A549 (cell line): Measurements from ENCODE around the gene ADGRL1.

Source experiments
- BHLHE40 ChIP-seq: IDR thresholded peaks from 2 replicates; pipeline ENCODE4 v1.6.1; 2012; ENCODE audit warnings: low read depth, low read length, inconsistent platforms
- FOSL2 ChIP-seq, 2 experiments: fragments of 450-650 bp in 1 of 2; fragments of >200 bp in 1 of 2; sonication (Bioruptor Twin) in 1 of 2; formaldehyde crosslinking; IDR thresholded peaks; 2 replicates each; pipeline versions ENCODE4 v1.5.0 to v1.6.1; 2016 to 2020; ENCODE audit warnings: mild to moderate bottlenecking in 1 of 2, moderate library complexity in 1 of 2
- MAFK ChIP-seq: fragments of 450-650 bp; IDR thresholded peaks from 2 replicates; pipeline ENCODE4 v1.6.1; 2014; ENCODE audit not compliant: partially characterized antibody
- POLR2A ChIP-seq: IDR thresholded peaks from 2 replicates; pipeline ENCODE4 v1.6.1; 2012; ENCODE audit warnings: mild to moderate bottlenecking, low read length
- RFX5 ChIP-seq: fragments of 450-650 bp; IDR thresholded peaks from 2 replicates; pipeline ENCODE4 v1.7.1; 2014; ENCODE audit warnings: antibody characterized with exemption, mild to moderate bottlenecking, moderate library complexity
- SMC3 ChIP-seq: fragments of >200 bp; sonication (Bioruptor Twin); formaldehyde crosslinking; IDR thresholded peaks from 3 replicates; pipeline ENCODE4 v1.6.1; 2018; ENCODE audit warnings: inconsistent platforms
- TF ChIP-seq, protein P1 (sequence below): fragments of >200 bp; sonication (Bioruptor Twin); formaldehyde crosslinking; IDR thresholded peaks from 3 replicates; pipeline ENCODE4 v1.5.1; 2016
- TF ChIP-seq, protein P2 (sequence below): IDR thresholded peaks from 2 replicates; pipeline ENCODE4 v1.6.1; 2012
- TF ChIP-seq, protein P3 (sequence below): fragments of 200-600 bp; sonication (generic); IDR thresholded peaks from 2 replicates; pipeline ENCODE4 v1.6.1; 2016; ENCODE audit warnings: antibody characterized with exemption, mild to moderate bottlenecking, moderate library complexity

DNA sequence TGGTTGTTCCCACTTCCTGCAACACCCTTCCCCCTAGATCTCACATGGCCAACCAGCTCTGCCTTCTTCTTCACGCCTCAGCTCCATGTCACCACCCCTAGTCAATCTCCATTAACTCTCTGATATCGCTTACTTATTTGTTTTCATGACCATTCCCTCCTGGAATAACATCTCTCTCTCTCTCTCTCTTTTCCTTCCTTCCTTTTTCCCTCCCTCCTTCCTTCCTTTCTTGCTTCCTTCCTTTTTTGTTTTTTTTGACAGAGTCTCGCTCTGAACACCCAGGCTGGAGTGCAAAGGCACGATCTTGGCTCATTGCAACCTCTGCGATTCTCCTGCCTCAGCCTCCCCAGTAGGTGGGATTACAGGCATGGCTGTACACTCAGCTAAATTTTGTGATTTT, 44.9 kb upstream of the ADGRL1 start:
- no peak for TF ChIP-seq BHLHE40
- no peak for TF ChIP-seq POLR2A
- TF ChIP-seq, protein P1, sequence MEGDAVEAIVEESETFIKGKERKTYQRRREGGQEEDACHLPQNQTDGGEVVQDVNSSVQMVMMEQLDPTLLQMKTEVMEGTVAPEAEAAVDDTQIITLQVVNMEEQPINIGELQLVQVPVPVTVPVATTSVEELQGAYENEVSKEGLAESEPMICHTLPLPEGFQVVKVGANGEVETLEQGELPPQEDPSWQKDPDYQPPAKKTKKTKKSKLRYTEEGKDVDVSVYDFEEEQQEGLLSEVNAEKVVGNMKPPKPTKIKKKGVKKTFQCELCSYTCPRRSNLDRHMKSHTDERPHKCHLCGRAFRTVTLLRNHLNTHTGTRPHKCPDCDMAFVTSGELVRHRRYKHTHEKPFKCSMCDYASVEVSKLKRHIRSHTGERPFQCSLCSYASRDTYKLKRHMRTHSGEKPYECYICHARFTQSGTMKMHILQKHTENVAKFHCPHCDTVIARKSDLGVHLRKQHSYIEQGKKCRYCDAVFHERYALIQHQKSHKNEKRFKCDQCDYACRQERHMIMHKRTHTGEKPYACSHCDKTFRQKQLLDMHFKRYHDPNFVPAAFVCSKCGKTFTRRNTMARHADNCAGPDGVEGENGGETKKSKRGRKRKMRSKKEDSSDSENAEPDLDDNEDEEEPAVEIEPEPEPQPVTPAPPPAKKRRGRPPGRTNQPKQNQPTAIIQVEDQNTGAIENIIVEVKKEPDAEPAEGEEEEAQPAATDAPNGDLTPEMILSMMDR = no peak
- TF ChIP-seq, protein P2, sequence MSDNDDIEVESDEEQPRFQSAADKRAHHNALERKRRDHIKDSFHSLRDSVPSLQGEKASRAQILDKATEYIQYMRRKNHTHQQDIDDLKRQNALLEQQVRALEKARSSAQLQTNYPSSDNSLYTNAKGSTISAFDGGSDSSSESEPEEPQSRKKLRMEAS = no peak
- TF ChIP-seq RFX5 = no peak
- TF ChIP-seq SMC3 = no peak
- TF ChIP-seq FOSL2 (IDR thresholded peaks at IDR 0.05) = no peak
- no peak for TF ChIP-seq FOSL2 (CRISPR knock-in tag; IDR thresholded peaks at IDR 0.05)
- no peak for TF ChIP-seq MAFK
- TF ChIP-seq, protein P3, sequence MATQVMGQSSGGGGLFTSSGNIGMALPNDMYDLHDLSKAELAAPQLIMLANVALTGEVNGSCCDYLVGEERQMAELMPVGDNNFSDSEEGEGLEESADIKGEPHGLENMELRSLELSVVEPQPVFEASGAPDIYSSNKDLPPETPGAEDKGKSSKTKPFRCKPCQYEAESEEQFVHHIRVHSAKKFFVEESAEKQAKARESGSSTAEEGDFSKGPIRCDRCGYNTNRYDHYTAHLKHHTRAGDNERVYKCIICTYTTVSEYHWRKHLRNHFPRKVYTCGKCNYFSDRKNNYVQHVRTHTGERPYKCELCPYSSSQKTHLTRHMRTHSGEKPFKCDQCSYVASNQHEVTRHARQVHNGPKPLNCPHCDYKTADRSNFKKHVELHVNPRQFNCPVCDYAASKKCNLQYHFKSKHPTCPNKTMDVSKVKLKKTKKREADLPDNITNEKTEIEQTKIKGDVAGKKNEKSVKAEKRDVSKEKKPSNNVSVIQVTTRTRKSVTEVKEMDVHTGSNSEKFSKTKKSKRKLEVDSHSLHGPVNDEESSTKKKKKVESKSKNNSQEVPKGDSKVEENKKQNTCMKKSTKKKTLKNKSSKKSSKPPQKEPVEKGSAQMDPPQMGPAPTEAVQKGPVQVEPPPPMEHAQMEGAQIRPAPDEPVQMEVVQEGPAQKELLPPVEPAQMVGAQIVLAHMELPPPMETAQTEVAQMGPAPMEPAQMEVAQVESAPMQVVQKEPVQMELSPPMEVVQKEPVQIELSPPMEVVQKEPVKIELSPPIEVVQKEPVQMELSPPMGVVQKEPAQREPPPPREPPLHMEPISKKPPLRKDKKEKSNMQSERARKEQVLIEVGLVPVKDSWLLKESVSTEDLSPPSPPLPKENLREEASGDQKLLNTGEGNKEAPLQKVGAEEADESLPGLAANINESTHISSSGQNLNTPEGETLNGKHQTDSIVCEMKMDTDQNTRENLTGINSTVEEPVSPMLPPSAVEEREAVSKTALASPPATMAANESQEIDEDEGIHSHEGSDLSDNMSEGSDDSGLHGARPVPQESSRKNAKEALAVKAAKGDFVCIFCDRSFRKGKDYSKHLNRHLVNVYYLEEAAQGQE = no peak
